HCT116 (cell line): ENCODE data around the gene UPF1.

Source experiments
- CEBPB ChIP-seq: IDR thresholded peaks from 2 replicates; pipeline ENCODE4 v1.6.1; 2012; ENCODE audit warnings: low read depth
- CTCF ChIP-seq, 3 experiments: fragments of 200-600 bp in 1 of 3; sonication (generic) in 1 of 3; IDR thresholded peaks in 2 of 3; conservative IDR thresholded peaks in 1 of 3; 2 replicates each; pipeline ENCODE4 v1.5.1; 2012 to 2017; ENCODE audit warnings: low read depth in 2 of 3, low read length in 2 of 3, antibody characterized with exemption in 1 of 3, borderline replicate concordance in 1 of 3, control low read depth in 1 of 3, mild to moderate bottlenecking in 1 of 3, mixed read lengths in 1 of 3, mixed run types in 1 of 3, moderate library complexity in 1 of 3; ENCODE audit not compliant: insufficient read depth in 1 of 3
- RAD21 ChIP-seq: IDR thresholded peaks from 2 replicates; pipeline ENCODE4 v1.6.1; 2012; ENCODE audit warnings: low read depth, mild to moderate bottlenecking
- YY1 ChIP-seq: IDR thresholded peaks from 2 replicates; pipeline ENCODE4 v1.6.1; 2011; ENCODE audit warnings: low read length, low read depth, moderate library complexity, mild to moderate bottlenecking; ENCODE audit not compliant: insufficient replicate concordance; ENCODE audit errors: extremely low read depth

- no peak for TF ChIP-seq CTCF (IDR thresholded peaks at IDR 0.05 in 2 of 3, conservative IDR thresholded peaks at IDR 0.05 in 1 of 3; ENCODE audit: borderline replicate concordance in 1 of 3, insufficient read depth in 1 of 3, low read depth in 2 of 3, low read length in 2 of 3)
- TF ChIP-seq CEBPB = no peak
- no peak for TF ChIP-seq YY1
- TF ChIP-seq RAD21 = no peak
Measured at GRCh38 chr19:18858906-18859646, 27.3 kb downstream of the UPF1 start.
